GM06990 (cell line): ENCODE results near the gene MALRD1.

Experiments used
- DNase-seq: peaks from one replicate; pipeline ENCODE4 v3.0.0-alpha.2; 2011; ENCODE audit not compliant: insufficient read length; ENCODE audit errors: extremely low read depth
- H3K27me3 ChIP-seq: replicated peaks from 2 replicates; pipeline ENCODE4 v1.6.0; 2011; ENCODE audit warnings: low read length; ENCODE audit not compliant: control insufficient read depth, insufficient read depth
- H3K36me3 ChIP-seq: 2 replicates; pipeline ENCODE4 v1.5.1; 2011; ENCODE audit warnings: low read length; ENCODE audit not compliant: control insufficient read depth, insufficient read depth
- H3K4me3 ChIP-seq: replicated peaks from 2 replicates; pipeline ENCODE4 v1.5.1; 2011; ENCODE audit warnings: low read depth, mild to moderate bottlenecking, control low read depth, low read length
- CTCF ChIP-seq: IDR thresholded peaks from 2 replicates; pipeline ENCODE4 v1.5.1; 2011; ENCODE audit warnings: low read length, control low read depth, mild to moderate bottlenecking, inconsistent platforms; ENCODE audit not compliant: insufficient read depth, poor library complexity, severe bottlenecking

MALRD1 gene

GRCh38 chr10:19616966-19617365, 568.4 kb downstream of the MALRD1 start:
- no peak overlapping the region for H3K4me3 ChIP-seq
- no peaks in the 10 kb centered on the region for H3K36me3 ChIP-seq
- no peak for DNase-seq
- no peak for TF ChIP-seq CTCF
- no peaks in the 10 kb centered on the region for H3K27me3 ChIP-seq

DNA sequence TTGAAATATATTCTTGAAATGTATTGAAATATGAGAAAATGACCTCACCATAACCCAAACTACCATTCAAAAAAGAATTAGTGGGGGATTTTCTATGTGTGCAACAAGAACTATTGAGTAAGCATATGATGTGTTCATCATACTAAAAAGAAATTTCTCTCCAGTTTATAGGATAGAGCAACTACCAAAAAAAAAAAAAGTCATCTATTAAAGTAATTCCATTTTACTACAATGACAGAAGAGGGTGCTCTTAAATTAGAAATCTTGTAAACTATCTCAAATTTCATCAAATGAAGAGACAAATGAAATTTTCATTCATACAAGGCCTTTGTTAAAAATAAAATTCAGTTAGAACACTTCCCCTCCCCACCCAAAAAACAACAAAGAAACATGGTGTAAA, 572.2 kb downstream of the MALRD1 start:
- Histone ChIP-seq H3K36me3 (no peaks in the 10 kb centered on the region), H3K4me3 (no peak overlapping the region), H3K27me3 (no peaks in the 10 kb centered on the region)
- no peak for DNase-seq
- no peak for TF ChIP-seq CTCF

GRCh38 chr10:19623321-19623720, 574.7 kb downstream of the MALRD1 start:
- no peak for TF ChIP-seq CTCF
- DNase-seq = no peak
- H3K27me3 ChIP-seq = no peaks in the 10 kb centered on the region
- no peak overlapping the region for H3K4me3 ChIP-seq
- no peaks in the 10 kb centered on the region for H3K36me3 ChIP-seq

DNA sequence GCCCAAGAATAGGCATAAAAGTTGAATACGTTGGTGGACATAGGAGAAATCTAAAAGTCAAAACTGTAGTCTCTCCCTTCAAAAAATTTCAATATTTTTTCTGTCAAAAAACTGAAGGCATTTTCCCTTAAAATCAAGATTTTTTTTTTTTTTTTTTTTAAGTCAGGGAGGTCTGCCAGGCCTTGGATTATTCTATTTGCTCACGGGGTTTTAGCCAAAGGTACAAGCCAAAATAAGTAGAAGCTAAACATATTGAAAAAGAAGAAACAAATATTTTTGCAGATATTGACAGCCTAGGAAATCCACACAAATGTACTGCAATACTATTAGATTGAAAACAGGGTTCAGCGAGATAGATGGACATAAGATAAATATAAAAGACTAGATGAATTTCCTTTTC, 577.6 kb downstream of the MALRD1 start:
- Histone ChIP-seq H3K27me3 (no peaks in the 10 kb centered on the region), H3K4me3 (no peak overlapping the region), H3K36me3 (no peaks in the 10 kb centered on the region)
- DNase-seq = no peak
- no peak for TF ChIP-seq CTCF

DNA sequence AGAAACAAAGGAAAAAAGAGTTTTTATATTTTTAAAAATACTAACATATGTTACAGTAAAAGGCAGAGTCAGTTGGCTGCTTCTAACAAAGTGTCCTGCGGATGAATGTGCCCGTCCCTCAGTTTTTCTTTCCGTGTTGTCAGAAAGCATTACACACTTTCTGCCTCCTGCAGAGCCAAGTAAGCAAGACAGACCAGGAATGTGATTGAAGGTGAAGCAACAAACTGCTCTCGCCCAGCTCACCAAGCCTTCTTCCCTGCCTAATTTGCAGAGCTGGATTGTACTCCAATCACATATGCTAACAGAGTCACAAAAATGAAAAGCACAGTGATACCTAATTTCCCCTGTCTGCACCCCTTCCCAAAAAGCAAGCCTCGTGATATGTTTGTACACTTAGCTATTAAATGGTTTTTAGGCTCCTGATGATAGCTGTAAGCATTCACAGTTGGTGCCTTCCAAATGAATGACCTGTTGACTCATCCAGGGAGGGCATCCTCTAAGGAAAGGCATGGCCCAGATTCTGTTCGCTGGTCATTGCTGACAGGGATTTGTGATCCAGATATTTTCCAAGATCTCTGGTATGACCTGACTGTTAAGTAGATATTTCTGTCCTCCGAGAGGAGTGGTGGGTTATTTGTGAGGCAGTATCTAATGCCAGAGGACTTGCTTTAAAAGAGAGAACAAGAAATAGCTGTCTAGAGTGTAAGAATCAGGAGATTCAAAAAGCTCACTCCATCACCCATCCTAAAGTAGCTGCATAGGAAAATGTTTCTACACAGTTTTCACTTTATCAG, 580.4 kb downstream of the MALRD1 start:
- Histone ChIP-seq H3K4me3 (no peak overlapping the region), H3K36me3 (no peaks in the 10 kb centered on the region), H3K27me3 (no peaks in the 10 kb centered on the region)
- no peak for TF ChIP-seq CTCF
- no peak for DNase-seq

- Histone ChIP-seq H3K36me3 (no peaks in the 10 kb centered on the region), H3K4me3 (no peak overlapping the region), H3K27me3 (no peaks in the 10 kb centered on the region)
- DNase-seq = no peak
- TF ChIP-seq CTCF = no peak
These were observed 581.0 kb downstream of the MALRD1 start for GRCh38 chr10:19629567-19629966.
